HG03575 (cell line): Measurements from ENCODE around the gene PSMB11.

Experiments
- ATAC-seq: cut with Tn5 transposase; IDR thresholded peaks from one replicate; pipeline ENCODE4 v1.9.1; 2021; ENCODE audit not compliant: unreplicated experiment, insufficient number of reproducible peaks, low FRiP score; ENCODE audit errors: extremely low read depth

The PSMB11 gene

DNA sequence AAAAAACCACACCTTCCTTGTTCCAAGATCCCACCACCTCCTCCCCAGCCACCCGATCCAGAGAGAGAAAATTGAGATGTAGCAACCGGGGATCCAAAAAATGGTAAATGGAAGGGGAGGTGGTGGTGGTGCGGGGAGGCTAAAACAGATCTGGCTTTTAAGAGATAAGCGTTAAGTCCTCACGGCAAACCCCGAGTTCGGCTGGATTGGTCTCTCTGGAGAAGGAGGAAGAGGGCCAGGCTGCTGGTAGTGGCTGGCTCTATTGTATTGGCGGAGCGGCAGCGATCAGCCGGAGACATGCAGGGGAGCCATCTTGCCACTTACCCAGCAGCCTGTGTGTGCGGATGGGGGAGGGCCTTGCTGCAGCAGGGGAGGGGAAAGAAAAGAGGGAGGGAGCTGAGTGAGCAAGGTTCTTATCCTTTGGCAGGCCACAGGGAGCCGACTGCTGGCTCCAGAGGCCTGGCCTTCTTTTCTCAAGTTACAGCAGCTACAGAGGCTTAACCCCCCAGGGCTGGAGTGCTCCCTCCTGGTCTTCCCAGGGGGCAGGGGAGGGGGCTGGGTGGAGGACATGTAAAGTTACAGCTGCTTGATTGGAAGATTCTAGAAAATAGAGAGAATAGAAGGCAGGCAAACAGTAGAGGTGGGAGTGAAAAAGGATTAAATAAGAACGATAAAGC, 29.4 kb downstream of the PSMB11 start:
- no peak for ATAC-seq

DNA sequence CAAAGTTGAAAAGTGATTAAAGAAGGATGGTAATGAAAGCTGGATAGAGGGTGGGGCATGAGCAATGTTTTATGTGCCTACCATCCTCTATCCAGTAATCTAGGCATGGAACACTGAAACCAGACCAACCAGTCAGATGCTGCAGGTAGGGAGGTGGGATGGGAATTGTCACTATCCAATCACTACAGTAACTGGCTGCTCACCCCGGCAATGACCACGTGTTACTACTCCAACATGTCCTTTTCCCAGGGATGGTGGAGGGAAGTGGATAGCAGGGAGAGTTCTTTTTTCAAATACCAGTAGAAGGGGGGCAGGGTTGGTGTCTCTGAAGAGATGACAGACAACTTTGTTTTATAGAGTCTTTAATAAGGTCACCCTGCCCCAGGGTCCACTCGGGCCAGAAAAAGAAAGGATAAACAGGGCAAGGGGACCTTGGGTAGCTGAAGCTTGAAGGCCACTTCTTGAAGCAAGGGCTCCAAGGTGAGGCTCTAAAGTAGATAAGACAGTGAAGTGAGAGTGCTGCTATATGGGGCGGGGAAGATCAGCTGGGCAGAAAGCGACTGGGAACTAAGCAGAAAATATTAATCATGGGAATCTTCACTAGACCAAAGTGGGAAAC, 30.0 kb downstream of the PSMB11 start:
- ATAC-seq = no peak

DNA sequence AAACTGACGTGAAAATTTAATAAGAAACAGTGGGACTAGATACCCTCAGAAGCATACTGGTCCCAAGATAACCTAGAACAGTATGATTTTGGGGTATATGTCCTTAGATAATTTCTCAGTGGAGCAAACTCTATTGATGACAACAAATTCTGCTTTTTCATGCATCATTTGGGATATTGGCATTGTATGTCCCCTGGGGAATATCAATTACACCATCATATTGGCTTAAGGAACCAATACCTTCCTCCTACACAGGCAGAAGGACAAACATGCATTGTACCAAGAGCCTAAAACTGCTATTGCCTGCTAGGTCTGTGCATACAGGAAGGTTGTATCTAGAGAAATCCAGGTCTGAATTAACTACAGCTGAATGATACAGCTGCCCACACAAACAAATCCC, 32.9 kb downstream of the PSMB11 start:
- no peak for ATAC-seq

GRCh38 chr14:23076785-23077408, 34.9 kb downstream of the PSMB11 start:
- no peak for ATAC-seq

DNA sequence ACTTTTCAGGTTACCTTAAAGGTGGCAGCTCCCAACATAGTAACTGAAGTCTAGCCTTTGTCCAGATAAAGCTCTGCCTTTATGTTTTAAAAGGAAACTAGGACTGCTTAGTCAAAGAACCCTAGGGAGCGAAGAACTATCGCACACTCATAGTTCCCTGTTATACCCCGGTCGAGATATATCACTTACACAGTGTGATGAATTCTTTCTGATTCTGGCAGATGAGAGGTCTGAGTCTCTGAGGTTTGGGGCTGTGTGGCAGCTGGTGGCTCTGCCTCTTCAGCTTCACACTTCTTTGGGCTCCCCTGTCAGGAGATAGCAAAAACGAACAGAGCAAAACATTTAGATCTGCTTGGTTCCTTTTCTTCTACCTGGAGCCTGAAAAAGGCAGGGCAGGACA, 36.0 kb downstream of the PSMB11 start:
- no peak for ATAC-seq

DNA sequence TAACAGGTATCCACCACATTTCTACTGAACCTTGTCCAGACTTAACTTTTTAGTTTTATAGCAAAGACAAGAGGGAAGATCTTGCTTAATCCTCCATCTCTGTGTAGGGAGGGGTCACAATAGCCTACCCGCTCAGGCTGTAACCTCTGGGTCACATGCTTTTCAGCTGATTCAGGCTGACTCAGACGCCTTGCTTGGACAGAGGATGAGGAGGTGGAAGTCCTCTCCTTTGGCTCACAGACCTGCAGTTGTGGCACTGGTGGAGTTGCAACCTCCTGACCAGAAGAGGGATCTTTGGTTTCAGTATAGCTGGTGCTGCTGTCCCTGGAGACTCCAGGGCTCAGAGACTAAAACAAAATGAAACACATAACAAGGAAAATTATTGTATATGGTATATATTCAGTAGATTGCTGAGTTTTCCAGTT, 36.7 kb downstream of the PSMB11 start:
- ATAC-seq = no peak

DNA sequence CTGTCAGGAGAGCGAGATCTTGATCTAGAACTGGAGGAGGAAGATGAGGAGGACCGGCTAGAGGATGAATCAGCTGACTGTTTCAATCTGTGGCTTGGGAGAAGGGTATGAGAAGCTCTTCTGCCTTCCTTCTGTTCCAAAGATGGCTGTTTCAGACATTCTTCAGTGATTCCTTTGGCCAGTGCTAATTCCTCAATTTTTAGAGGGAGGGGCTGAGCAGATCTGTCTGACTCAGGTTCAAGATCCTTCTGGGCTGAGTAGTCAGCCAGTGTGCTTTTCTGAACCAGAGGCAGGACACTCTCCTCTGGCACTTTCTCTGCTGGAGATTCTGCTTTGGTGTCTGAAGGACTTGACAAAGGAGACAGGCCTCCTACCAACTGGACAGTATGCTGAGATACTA, 37.7 kb downstream of the PSMB11 start:
- ATAC-seq = no peak

DNA sequence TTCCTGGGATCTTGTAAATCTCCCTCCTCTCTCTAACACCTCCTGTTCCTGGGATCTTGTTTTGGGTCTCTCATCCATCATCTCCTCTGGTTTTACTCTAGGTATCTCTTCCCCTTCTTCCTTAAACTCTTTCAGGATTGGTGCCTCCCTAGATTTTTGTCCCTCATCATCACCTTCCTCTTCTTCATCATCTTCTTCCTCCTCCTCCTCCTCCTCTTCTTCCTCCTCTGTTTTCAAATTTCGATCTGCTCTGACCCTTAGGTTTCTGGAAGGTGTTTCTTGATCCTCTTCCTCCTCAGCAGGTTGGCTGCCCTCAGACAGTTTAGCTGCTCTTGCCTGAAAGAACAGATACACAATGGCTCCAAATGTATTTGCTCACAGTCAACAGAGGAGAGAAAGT, 38.5 kb downstream of the PSMB11 start:
- no peak for ATAC-seq

GRCh38 chr14:23085458-23085857, 43.4 kb downstream of the PSMB11 start:
- ATAC-seq = no peak

DNA sequence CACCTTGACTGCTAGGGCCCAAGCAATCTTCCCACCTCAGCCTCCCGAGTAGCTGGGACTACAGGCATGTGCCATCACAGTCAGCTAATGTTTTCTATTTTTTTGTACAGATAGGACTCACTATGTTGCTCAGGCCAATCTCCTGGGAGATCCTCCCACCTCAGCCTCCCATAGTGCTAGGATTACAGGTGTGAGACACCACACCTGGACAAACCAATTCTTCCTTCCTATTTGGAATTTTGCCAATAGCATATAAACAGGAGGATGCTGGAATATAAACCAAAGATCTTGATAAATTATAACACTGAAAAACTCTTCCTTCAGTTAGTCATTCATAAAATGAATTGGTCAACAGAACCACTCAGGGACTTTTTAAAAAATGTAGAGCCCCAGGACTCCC, 44.6 kb downstream of the PSMB11 start:
- ATAC-seq = no peak

- ATAC-seq = no peak
These were observed 47.7 kb downstream of the PSMB11 start for GRCh38 chr14:23089498-23090253.

- ATAC-seq = no peak
These were observed 48.2 kb downstream of the PSMB11 start for GRCh38 chr14:23090254-23090636.

GRCh38 chr14:23091294-23092225, 49.5 kb downstream of the PSMB11 start:
- no peak for ATAC-seq

- ATAC-seq = no peak
These were observed 51.1 kb downstream of the PSMB11 start for GRCh38 chr14:23093104-23093503.

GRCh38 chr14:23093526-23093925, 51.5 kb downstream of the PSMB11 start:
- no peak for ATAC-seq
